T-helper 17 cell (primary cell): ENCODE measurements around the gene PICK1. TPM values are rescaled to one million over a fixed set of nuclear protein-coding genes. Genes with fewer than 3 reads are reported as not detected.

Experiments
- ATAC-seq: fragments of 150-1000 bp; cut with Tn5 transposase; 2 replicates; pipeline ENCODE4 v1.10.0; 2021; ENCODE audit warnings: mild to moderate bottlenecking, moderate library complexity
- DNase-seq, 3 donors: peaks; one replicate each; pipeline versions ENCODE4 v3.0.0 to v3.0.0-alpha.2; 2020 to 2021
- H3K9me3 ChIP-seq: one replicate; pipeline ENCODE4 v1.7.0; 2013; ENCODE audit warnings: low read length, mild to moderate bottlenecking; ENCODE audit not compliant: control insufficient read depth, poor library complexity, severe bottlenecking
- H3K27ac Mint-ChIP-seq: one replicate; pipeline ENCODE4 v1.8.0; 2022; ENCODE audit warnings: mild to moderate bottlenecking, moderate library complexity, mixed read lengths
- H3K27me3 Mint-ChIP-seq: one replicate; pipeline ENCODE4 v1.8.0; 2022; ENCODE audit warnings: mixed read lengths
- H3K36me3 Mint-ChIP-seq: one replicate; pipeline ENCODE4 v1.8.0; 2022; ENCODE audit warnings: low read depth, mixed read lengths
- H3K4me1 Mint-ChIP-seq: one replicate; pipeline ENCODE4 v1.8.0; 2022; ENCODE audit warnings: mild to moderate bottlenecking, mixed read lengths
- H3K4me3 Mint-ChIP-seq: one replicate; pipeline ENCODE4 v1.8.0; 2022; ENCODE audit warnings: mild to moderate bottlenecking, moderate library complexity, mixed read lengths
- total RNA-seq, 4 donors: library from RNA in 2 of 4; stranded (reverse) in 2 of 4; gene quantifications; one replicate each; pipeline ENCODE4 v1.2.3 and lab custom pipeline; 2022 to 2026

PICK1 gene
- total RNA-seq, 2 donors from 2014 or later = 24.5 to 25.4 TPM

- peak overlapping the region; percentile 59 for H3K4me3 Mint-ChIP-seq
- no peak for ATAC-seq
Measured at GRCh38 chr22:38080474-38080849, 23.3 kb downstream of the PICK1 start.

GRCh38 chr22:38080850-38081635, 23.8 kb downstream of the PICK1 start:
- DNase-seq (no peak), ATAC-seq (peak; percentile 57)
- peaks cover 2% of the 10 kb centered on the region for H3K36me3 Mint-ChIP-seq
- H3K9me3 ChIP-seq = no peaks in the 10 kb centered on the region
- peaks cover 6% of the 10 kb centered on the region for H3K4me1 Mint-ChIP-seq
- peak overlapping the region; percentile 59 for H3K4me3 Mint-ChIP-seq
- no peak overlapping the region for H3K27ac Mint-ChIP-seq
- peaks cover 18% of the 10 kb centered on the region for H3K27me3 Mint-ChIP-seq

More at GRCh38 chr22:38080474-38080849, 23.3 kb downstream of the PICK1 start:
- Mint-ChIP-seq H3K36me3 (peaks cover 2% of the 10 kb centered on the region), H3K4me1 (peaks cover 6% of the 10 kb centered on the region), H3K27ac (no peak overlapping the region), H3K27me3 (peaks cover 18% of the 10 kb centered on the region)
- H3K9me3 ChIP-seq = no peaks in the 10 kb centered on the region
- no peak for DNase-seq

- peaks cover 2% of the 10 kb centered on the region for H3K36me3 Mint-ChIP-seq
- DNase-seq (no peak), ATAC-seq (peak; percentile 21)
- no peak overlapping the region for H3K27ac Mint-ChIP-seq
- H3K4me1 Mint-ChIP-seq = peaks cover 6% of the 10 kb centered on the region
- H3K27me3 Mint-ChIP-seq = peaks cover 18% of the 10 kb centered on the region
- H3K9me3 ChIP-seq = no peaks in the 10 kb centered on the region
- no peak overlapping the region for H3K4me3 Mint-ChIP-seq
Measured at GRCh38 chr22:38081636-38081940, 24.4 kb downstream of the PICK1 start.

- no peak overlapping the region for H3K27ac Mint-ChIP-seq
- H3K4me3 Mint-ChIP-seq = peak overlapping the region; percentile 45
- no peak for DNase-seq
- H3K36me3 Mint-ChIP-seq = peaks cover 2% of the 10 kb centered on the region
- peaks cover 18% of the 10 kb centered on the region for H3K27me3 Mint-ChIP-seq
- no peak for ATAC-seq
- peaks cover 6% of the 10 kb centered on the region for H3K4me1 Mint-ChIP-seq
- no peaks in the 10 kb centered on the region for H3K9me3 ChIP-seq
Measured at GRCh38 chr22:38081941-38082828, 25.0 kb downstream of the PICK1 start.

GRCh38 chr22:38082986-38083710, 25.9 kb downstream of the PICK1 start:
- Mint-ChIP-seq H3K27me3 (peaks cover 23% of the 10 kb centered on the region), H3K4me1 (peaks cover 10% of the 10 kb centered on the region), H3K27ac (no peak overlapping the region), H3K4me3 (peak overlapping the region; percentile 28), H3K36me3 (peaks cover 2% of the 10 kb centered on the region)
- no peak for DNase-seq
- no peaks in the 10 kb centered on the region for H3K9me3 ChIP-seq
- ATAC-seq = no peak

- H3K9me3 ChIP-seq = no peaks in the 10 kb centered on the region
- H3K4me3 Mint-ChIP-seq = peak within 1 kb of the TSS; percentile 28
- H3K27me3 Mint-ChIP-seq = peaks cover 23% of the 10 kb centered on the region
- H3K4me1 Mint-ChIP-seq = peaks cover 10% of the 10 kb centered on the region
- H3K27ac Mint-ChIP-seq = no peak within 1 kb of the TSS
- no peak for DNase-seq
- no peak for ATAC-seq
- H3K36me3 Mint-ChIP-seq = peaks cover 2% of the 10 kb centered on the region
Measured at GRCh38 chr22:38083931-38084631, 26.9 kb downstream of the PICK1 start, which contains the start of gene SLC16A8. Gene SLC16A8 (minus strand): TSS chr22:38084184. CDS start chr22:38082873, 1,311 bp downstream.

GRCh38 chr22:38085056-38085455, 27.9 kb downstream of the PICK1 start:
- no peak overlapping the region for H3K4me3 Mint-ChIP-seq
- H3K27ac Mint-ChIP-seq = no peak overlapping the region
- DNase-seq (no peak), ATAC-seq (no peak)
- peaks cover 15% of the 10 kb centered on the region for H3K27me3 Mint-ChIP-seq
- no peaks in the 10 kb centered on the region for H3K9me3 ChIP-seq
- H3K36me3 Mint-ChIP-seq = peaks cover 2% of the 10 kb centered on the region
- H3K4me1 Mint-ChIP-seq = peaks cover 12% of the 10 kb centered on the region

GRCh38 chr22:38085501-38085900, 28.3 kb downstream of the PICK1 start:
- Mint-ChIP-seq H3K27me3 (peaks cover 12% of the 10 kb centered on the region), H3K4me3 (no peak overlapping the region), H3K27ac (no peak overlapping the region), H3K4me1 (peaks cover 12% of the 10 kb centered on the region), H3K36me3 (peaks cover 2% of the 10 kb centered on the region)
- ATAC-seq = no peak
- no peaks in the 10 kb centered on the region for H3K9me3 ChIP-seq
- DNase-seq = no peak

GRCh38 chr22:38086001-38086845, 29.0 kb downstream of the PICK1 start:
- no peaks in the 10 kb centered on the region for H3K9me3 ChIP-seq
- no peak for DNase-seq
- H3K4me3 Mint-ChIP-seq = no peak overlapping the region
- peaks cover 12% of the 10 kb centered on the region for H3K4me1 Mint-ChIP-seq
- ATAC-seq = no peak
- no peak overlapping the region for H3K27ac Mint-ChIP-seq
- peaks cover 2% of the 10 kb centered on the region for H3K36me3 Mint-ChIP-seq
- peaks cover 12% of the 10 kb centered on the region for H3K27me3 Mint-ChIP-seq

GRCh38 chr22:38086942-38087341, 29.7 kb downstream of the PICK1 start:
- no peaks in the 10 kb centered on the region for H3K9me3 ChIP-seq
- Mint-ChIP-seq H3K36me3 (peaks cover 2% of the 10 kb centered on the region), H3K27ac (no peak overlapping the region), H3K27me3 (peaks cover 12% of the 10 kb centered on the region), H3K4me3 (no peak overlapping the region), H3K4me1 (peaks cover 10% of the 10 kb centered on the region)
- ATAC-seq (no peak), DNase-seq (no peak)

- H3K4me1 Mint-ChIP-seq = peaks cover 8% of the 10 kb centered on the region
- ATAC-seq = no peak
- no peak for DNase-seq
- no peaks in the 10 kb centered on the region for H3K9me3 ChIP-seq
- H3K27ac Mint-ChIP-seq = no peak overlapping the region
- peaks cover 11% of the 10 kb centered on the region for H3K27me3 Mint-ChIP-seq
- no peak overlapping the region for H3K4me3 Mint-ChIP-seq
- peaks cover 2% of the 10 kb centered on the region for H3K36me3 Mint-ChIP-seq
Measured at GRCh38 chr22:38087855-38088254, 30.7 kb downstream of the PICK1 start.
